Mesenchymal stem cell (in vitro differentiated cells and primary cell): ENCODE results near the gene ATG9A.

Experiments used
- DNase-seq: peaks from one replicate; pipeline ENCODE4 v3.0.0-alpha.2; 2013
- H2AFZ ChIP-seq: one replicate; pipeline ENCODE4 v1.6.1; 2013; ENCODE audit warnings: low read depth, mild to moderate bottlenecking, control low read depth, inconsistent platforms, low read length, moderate library complexity
- H2AK5ac ChIP-seq: 2 replicates; pipeline ENCODE4 v1.6.1; 2013; ENCODE audit warnings: low read length, moderate library complexity, mild to moderate bottlenecking, inconsistent platforms; ENCODE audit not compliant: severe bottlenecking
- H2BK120ac ChIP-seq: one replicate; pipeline ENCODE4 v1.6.1; 2013; ENCODE audit warnings: low read depth, mild to moderate bottlenecking, inconsistent platforms, low read length, moderate library complexity
- H2BK12ac ChIP-seq, 2 experiments: one replicate each; pipeline ENCODE4 v1.6.1; 2013; ENCODE audit warnings: inconsistent platforms in 2 of 2, low read length in 2 of 2, mild to moderate bottlenecking in 2 of 2, moderate library complexity in 2 of 2, control low read depth in 1 of 2
- H2BK15ac ChIP-seq: one replicate; pipeline ENCODE4 v1.6.1; 2013; ENCODE audit warnings: mild to moderate bottlenecking, low read depth, inconsistent platforms; ENCODE audit not compliant: poor library complexity, severe bottlenecking
- H2BK5ac ChIP-seq: 2 replicates; pipeline ENCODE4 v1.6.1; 2013; ENCODE audit warnings: low read depth, mild to moderate bottlenecking, low read length, control low read depth, inconsistent platforms; ENCODE audit not compliant: poor library complexity, severe bottlenecking
- H3K14ac ChIP-seq, 2 experiments: one replicate each; pipeline ENCODE4 v1.6.1; 2013; ENCODE audit warnings: inconsistent platforms in 2 of 2, low read length in 2 of 2, control low read depth in 1 of 2, mild to moderate bottlenecking in 1 of 2, moderate library complexity in 1 of 2
- H3K18ac ChIP-seq, 2 experiments: one replicate each; pipeline ENCODE4 v1.6.1; 2013; ENCODE audit warnings: inconsistent platforms in 2 of 2, low read length in 2 of 2, control low read depth in 1 of 2, low read depth in 1 of 2, mild to moderate bottlenecking in 1 of 2
- H3K23ac ChIP-seq, 2 experiments: one replicate each; pipeline ENCODE4 v1.6.1; 2013; ENCODE audit warnings: inconsistent platforms in 2 of 2, low read length in 2 of 2, mild to moderate bottlenecking in 2 of 2, moderate library complexity in 2 of 2, control low read depth in 1 of 2
- H3K27ac ChIP-seq: 2 replicates; pipeline ENCODE4 v1.5.1; 2013; ENCODE audit warnings: mild to moderate bottlenecking, moderate library complexity, low read length, control low read depth, inconsistent platforms; ENCODE audit not compliant: poor library complexity, severe bottlenecking
- H3K27me3 ChIP-seq, 2 experiments: 2 replicates each; pipeline versions ENCODE4 v1.6.1 to v1.7.0; 2013; ENCODE audit warnings: low read length in 2 of 2, mild to moderate bottlenecking in 2 of 2, moderate library complexity in 2 of 2, control low read depth in 1 of 2, inconsistent platforms in 1 of 2; ENCODE audit not compliant: control insufficient read depth in 1 of 2, insufficient read depth in 1 of 2
- H3K36me3 ChIP-seq, 2 experiments: 2 replicates each; pipeline versions ENCODE4 v1.6.1 to v1.7.0; 2013; ENCODE audit warnings: low read length in 2 of 2, control low read depth in 1 of 2, inconsistent platforms in 1 of 2, low read depth in 1 of 2, mild to moderate bottlenecking in 1 of 2; ENCODE audit not compliant: insufficient read depth in 2 of 2, control insufficient read depth in 1 of 2
- H3K4ac ChIP-seq, 2 experiments: one replicate each; pipeline ENCODE4 v1.6.1; 2013; ENCODE audit warnings: inconsistent platforms in 2 of 2, low read length in 2 of 2, mild to moderate bottlenecking in 2 of 2, moderate library complexity in 2 of 2, control low read depth in 1 of 2, low read depth in 1 of 2
- H3K4me1 ChIP-seq: 2 replicates; pipeline ENCODE4 v1.6.1; 2013; ENCODE audit warnings: low read depth, low read length, control low read depth; ENCODE audit not compliant: control insufficient read depth, insufficient read depth
- H3K4me2 ChIP-seq: 2 replicates; pipeline ENCODE4 v1.6.1; 2013; ENCODE audit warnings: low read length, mild to moderate bottlenecking, inconsistent platforms; ENCODE audit not compliant: poor library complexity, severe bottlenecking
- H3K4me3 ChIP-seq, 2 experiments: 2 replicates each; pipeline versions ENCODE4 v1.5.1 to v1.7.0; 2013; ENCODE audit warnings: low read length in 2 of 2, mild to moderate bottlenecking in 2 of 2, control low read depth in 1 of 2, low read depth in 1 of 2; ENCODE audit not compliant: insufficient read depth in 1 of 2
- H3K79me1 ChIP-seq: replicated peaks from 2 replicates; pipeline ENCODE4 v1.6.1; 2013; ENCODE audit warnings: mild to moderate bottlenecking, control low read depth, low read length, inconsistent platforms; ENCODE audit not compliant: poor library complexity, severe bottlenecking
- H3K9ac ChIP-seq: 2 replicates; pipeline ENCODE4 v1.7.0; 2013; ENCODE audit warnings: mild to moderate bottlenecking, low read length, moderate library complexity
- H3K9me3 ChIP-seq: 2 replicates; pipeline ENCODE4 v1.7.0; 2013; ENCODE audit warnings: mild to moderate bottlenecking, low read length; ENCODE audit not compliant: control insufficient read depth
- H4K8ac ChIP-seq: one replicate; pipeline ENCODE4 v1.6.1; 2013; ENCODE audit warnings: inconsistent platforms, mild to moderate bottlenecking, low read length, moderate library complexity
- H4K91ac ChIP-seq: one replicate; pipeline ENCODE4 v1.6.1; 2013; ENCODE audit warnings: mild to moderate bottlenecking, low read length, inconsistent platforms
- WGBS: methylation state at CpG from one replicate; pipeline ENCODE4 v1.1.7; 2013; ENCODE audit warnings: mixed read lengths; 5-methylcytosine and 5-hydroxymethylcytosine counted together

ATG9A gene

GRCh38 chr2:219213486-219214071, 15.9 kb downstream of the ATG9A start:
- Histone ChIP-seq H3K4me2 (no peak overlapping the region), H3K4me3 (no peak overlapping the region), H3K18ac (no peak overlapping the region), H2BK15ac (no peak overlapping the region), H3K4me1 (peaks cover 8% of the 10 kb centered on the region), H2AFZ (no peak overlapping the region), H3K36me3 (peaks cover 62 to 80% of the 10 kb centered on the region in 2 experiments), H3K79me1 (peaks cover 19% of the 10 kb centered on the region), H3K14ac (no peak overlapping the region), H3K27ac (no peak overlapping the region), H3K27me3 (no peaks in the 10 kb centered on the region), H3K23ac (no peak overlapping the region), H3K9me3 (no peaks in the 10 kb centered on the region), H2AK5ac (no peak overlapping the region), H2BK5ac (no peak overlapping the region), H3K4ac (no peak overlapping the region), H4K91ac (no peak overlapping the region), H2BK12ac (no peak overlapping the region), H4K8ac (no peak overlapping the region), H3K9ac (no peak overlapping the region), H2BK120ac (no peak overlapping the region)
- DNase-seq = no peak
- 98% methylated on average over 10 of the region's 10 CpGs for WGBS

GRCh38 chr2:219213026-219213415, 16.4 kb downstream of the ATG9A start:
- 96% methylated on average over 8 of the region's 8 CpGs for WGBS
- no peak overlapping the region for H4K91ac ChIP-seq

GRCh38 chr2:219210886-219211362, 18.5 kb downstream of the ATG9A start:
- H2AK5ac ChIP-seq = no peak overlapping the region
- no peak overlapping the region for H3K14ac ChIP-seq
- no peak overlapping the region for H4K91ac ChIP-seq
- no peaks in the 10 kb centered on the region for H3K9me3 ChIP-seq
- no peak overlapping the region for H3K23ac ChIP-seq
- no peak overlapping the region for H2BK5ac ChIP-seq
- 98% methylated on average over 8 of the region's 9 CpGs for WGBS
- no peaks in the 10 kb centered on the region for H3K27me3 ChIP-seq
- H2BK120ac ChIP-seq = no peak overlapping the region
- H3K4me3 ChIP-seq = no peak overlapping the region
- DNase-seq = no peak
- no peak overlapping the region for H3K9ac ChIP-seq
- no peak overlapping the region for H2AFZ ChIP-seq
- H3K4me1 ChIP-seq = peaks cover 14% of the 10 kb centered on the region
- H4K8ac ChIP-seq = no peak overlapping the region
- no peak overlapping the region for H3K4ac ChIP-seq
- H2BK15ac ChIP-seq = no peak overlapping the region
- H3K27ac ChIP-seq = no peak overlapping the region
- H3K79me1 ChIP-seq = peaks cover 16% of the 10 kb centered on the region
- H3K36me3 ChIP-seq = peaks cover 61 to 78% of the 10 kb centered on the region in 2 experiments
- H2BK12ac ChIP-seq = no peak overlapping the region
- H3K4me2 ChIP-seq = no peak overlapping the region
- H3K18ac ChIP-seq = no peak overlapping the region

More at GRCh38 chr2:219213026-219213415, 16.4 kb downstream of the ATG9A start:
- Histone ChIP-seq H3K23ac (no peak overlapping the region), H3K4me2 (no peak overlapping the region), H3K4me1 (peaks cover 8% of the 10 kb centered on the region), H4K8ac (no peak overlapping the region), H2AFZ (no peak overlapping the region), H3K27me3 (no peaks in the 10 kb centered on the region), H2BK15ac (no peak overlapping the region), H3K4ac (no peak overlapping the region), H3K27ac (no peak overlapping the region), H3K9ac (no peak overlapping the region), H3K14ac (no peak overlapping the region), H3K9me3 (no peaks in the 10 kb centered on the region), H2BK12ac (no peak overlapping the region), H2BK120ac (no peak overlapping the region), H3K36me3 (peaks cover 68 to 86% of the 10 kb centered on the region in 2 experiments), H3K4me3 (no peak overlapping the region), H2AK5ac (no peak overlapping the region), H2BK5ac (no peak overlapping the region), H3K79me1 (peaks cover 23% of the 10 kb centered on the region), H3K18ac (no peak overlapping the region)
- no peak for DNase-seq

GRCh38 chr2:219210196-219210885, 19.1 kb downstream of the ATG9A start:
- H3K14ac ChIP-seq = no peak overlapping the region
- H3K9me3 ChIP-seq = no peaks in the 10 kb centered on the region
- WGBS = 97% methylated on average over 24 of the region's 24 CpGs
- H3K4me3 ChIP-seq = no peak overlapping the region
- H3K9ac ChIP-seq = no peak overlapping the region
- H3K18ac ChIP-seq = no peak overlapping the region
- H3K4ac ChIP-seq = no peak overlapping the region
- no peak overlapping the region for H4K8ac ChIP-seq
- no peak overlapping the region for H3K27ac ChIP-seq
- H3K4me2 ChIP-seq = no peak overlapping the region
- no peak for DNase-seq
- H3K4me1 ChIP-seq = peaks cover 14% of the 10 kb centered on the region
- no peaks in the 10 kb centered on the region for H3K27me3 ChIP-seq
- no peak overlapping the region for H4K91ac ChIP-seq
- no peak overlapping the region for H2BK12ac ChIP-seq
- no peak overlapping the region for H2AK5ac ChIP-seq
- H2AFZ ChIP-seq = no peak overlapping the region
- peaks cover 59 to 72% of the 10 kb centered on the region in 2 experiments for H3K36me3 ChIP-seq
- no peak overlapping the region for H2BK5ac ChIP-seq
- H3K79me1 ChIP-seq = peaks cover 15% of the 10 kb centered on the region
- no peak overlapping the region for H2BK120ac ChIP-seq
- H2BK15ac ChIP-seq = no peak overlapping the region
- H3K23ac ChIP-seq = no peak overlapping the region
